ENCODE measurements around the gene TRMT61A.

TRMT61A gene

GRCh38 chr14:103528587-103529382, at the start of gene TRMT61A:
Gene TRMT61A (plus strand): TSS chr14:103529196. CDS start chr14:103529979, 783 bp downstream.
- DNase-seq: peak; percentile 73 to 80

- no peak for DNase-seq
Observed at GRCh38 chr14:103480595-103480994, 48.4 kb upstream of the TRMT61A start.

- no peak for DNase-seq
Observed at GRCh38 chr14:103483600-103483999, 45.4 kb upstream of the TRMT61A start.

- DNase-seq: no peak
Observed at GRCh38 chr14:103485504-103485903, 43.5 kb upstream of the TRMT61A start.

GRCh38 chr14:103488071-103488470, 40.9 kb upstream of the TRMT61A start:
- DNase-seq: no peak

- no peak for DNase-seq
Observed at GRCh38 chr14:103488960-103489359, 40.0 kb upstream of the TRMT61A start.

GRCh38 chr14:103489621-103490020, 39.4 kb upstream of the TRMT61A start:
- DNase-seq: no peak

GRCh38 chr14:103491691-103492090, 37.3 kb upstream of the TRMT61A start:
- no peak for DNase-seq

GRCh38 chr14:103492156-103492925, 36.7 kb upstream of the TRMT61A start:
- DNase-seq: no peak

GRCh38 chr14:103495854-103496253, 33.1 kb upstream of the TRMT61A start:
- DNase-seq: no peak

GRCh38 chr14:103496776-103497175, 32.2 kb upstream of the TRMT61A start:
- DNase-seq: no peak

- DNase-seq: no peak
Observed at GRCh38 chr14:103499709-103500108, 29.3 kb upstream of the TRMT61A start.

GRCh38 chr14:103500148-103500990, 28.6 kb upstream of the TRMT61A start:
- peak; percentile 67 to 81 for DNase-seq

- DNase-seq: no peak
Observed at GRCh38 chr14:103501041-103501870, 27.7 kb upstream of the TRMT61A start.

- DNase-seq: no peak
Observed at GRCh38 chr14:103501921-103502669, 26.9 kb upstream of the TRMT61A start.

- DNase-seq: no peak
Observed at GRCh38 chr14:103502877-103503276, 26.1 kb upstream of the TRMT61A start.

- no peak for DNase-seq
Observed at GRCh38 chr14:103503296-103503695, 25.7 kb upstream of the TRMT61A start.

GRCh38 chr14:103504991-103505565, 23.9 kb upstream of the TRMT61A start:
- DNase-seq: no peak

- DNase-seq: no peak
Observed at GRCh38 chr14:103507751-103508150, 21.2 kb upstream of the TRMT61A start.

GRCh38 chr14:103508521-103509329, 20.3 kb upstream of the TRMT61A start:
- DNase-seq: no peak

Data from stimulated activated CD4-positive, alpha-beta T cell treated with anti-CD3 and anti-CD28 coated beads, Interleukin-4, amount 100 ng/mL, for 4 hours (primary cell).